SKM-1 (cell line): ENCODE data around the gene CCL17.
"Not testable (repeated sequence)": the region's sequence is repeated elsewhere in the genome, so short reads cannot be mapped to it uniquely, and the experiment has no call there.

ENCODE experiments used
- DNase-seq: peaks from one replicate; lab custom pipeline; 2025; ENCODE audit not compliant: unreplicated experiment; lab: John Stamatoyannopoulos, UW

The CCL17 gene

GRCh38 chr16:57395026-57395425, 9.5 kb upstream of the CCL17 start:
- no peak for DNase-seq

GRCh38 chr16:57396786-57397185, 7.8 kb upstream of the CCL17 start:
- no peak for DNase-seq

- not testable (repeated sequence) for DNase-seq
Observed at GRCh38 chr16:57397493-57397892, 7.1 kb upstream of the CCL17 start.

- DNase-seq: no peak
Observed at GRCh38 chr16:57401943-57402640, 2.5 kb upstream of the CCL17 start.

GRCh38 chr16:57405097-57405496, 530 bp downstream of the CCL17 start:
- no peak for DNase-seq

- DNase-seq: no peak
Observed at GRCh38 chr16:57406881-57407280, 2.3 kb downstream of the CCL17 start.

GRCh38 chr16:57407521-57408353, 3.2 kb downstream of the CCL17 start:
- DNase-seq: no peak

GRCh38 chr16:57409065-57409464, 4.5 kb downstream of the CCL17 start:
- DNase-seq: no peak

GRCh38 chr16:57409870-57410587, 5.5 kb downstream of the CCL17 start:
- no peak for DNase-seq

- DNase-seq: no peak
Observed at GRCh38 chr16:57411362-57411976, 6.9 kb downstream of the CCL17 start.

GRCh38 chr16:57412584-57412983, 8.0 kb downstream of the CCL17 start:
- DNase-seq: no peak

GRCh38 chr16:57413301-57413730, 8.7 kb downstream of the CCL17 start:
- no peak for DNase-seq

GRCh38 chr16:57413733-57414132, 9.2 kb downstream of the CCL17 start:
- DNase-seq: no peak

GRCh38 chr16:57416084-57416483, 11.5 kb downstream of the CCL17 start:
- no peak for DNase-seq

GRCh38 chr16:57419506-57419905, 14.9 kb downstream of the CCL17 start:
- no peak for DNase-seq

- no peak for DNase-seq
Observed at GRCh38 chr16:57422026-57422944, 17.7 kb downstream of the CCL17 start.

GRCh38 chr16:57423152-57423551, 18.6 kb downstream of the CCL17 start:
- no peak for DNase-seq

- no peak for DNase-seq
Observed at GRCh38 chr16:57424583-57424982, 20.0 kb downstream of the CCL17 start.

- no peak for DNase-seq
Observed at GRCh38 chr16:57426356-57426755, 21.8 kb downstream of the CCL17 start.

- no peak for DNase-seq
Observed at GRCh38 chr16:57427307-57427706, 22.7 kb downstream of the CCL17 start.
